K562 (cell line): ENCODE measurements around the gene DPP9. TPM values are rescaled to one million over a fixed set of nuclear protein-coding genes. Genes with fewer than 3 reads are reported as not detected.
A peak's percentile ranks its signal among the peaks of the same experiment; 100 is the strongest.

Experiments used
- C11orf30 ChIP-seq: fragments of 450-650 bp; IDR thresholded peaks from 2 replicates; pipeline ENCODE4 v1.6.1; 2016; ENCODE audit warnings: low read depth, mild to moderate bottlenecking
- CHD1 ChIP-seq: fragments of 200-600 bp; sonication (generic); IDR thresholded peaks from one replicate; pipeline ENCODE4 v1.6.1; 2012; ENCODE audit warnings: mild to moderate bottlenecking, moderate library complexity, low read length, inconsistent platforms
- FUS ChIP-seq: fragments of 200-400 bp; formaldehyde crosslinking; optimal IDR thresholded peaks from 2 replicates; pipeline ENCODE3; 2017; ENCODE audit warnings: low read depth, low read length
- HDAC2 ChIP-seq: fragments of 450-650 bp; IDR thresholded peaks from 2 replicates; pipeline ENCODE4 v1.6.1; 2016; ENCODE audit warnings: mild to moderate bottlenecking
- HMG20B ChIP-seq: fragments of 250-450 bp; sonication (Bioruptor Pico); IDR thresholded peaks from 2 replicates; pipeline ENCODE4 v1.5.0; 2021; ENCODE audit warnings: mild to moderate bottlenecking
- HMGN3 ChIP-seq: IDR thresholded peaks from 2 replicates; pipeline ENCODE4 v1.6.1; 2011; ENCODE audit warnings: borderline replicate concordance, low read depth, mild to moderate bottlenecking, mixed read lengths, low read length; ENCODE audit not compliant: insufficient read length; ENCODE audit errors: extremely low read depth
- KDM2B ChIP-seq: fragments of 250-450 bp; sonication (Bioruptor Pico); IDR thresholded peaks from 2 replicates; pipeline ENCODE4 v1.8.0; 2021; ENCODE audit warnings: mild to moderate bottlenecking, moderate library complexity
- MBD2 ChIP-seq: sonication (generic); IDR thresholded peaks from 2 replicates; pipeline ENCODE4 v1.6.1; 2016; ENCODE audit warnings: low read depth, borderline replicate concordance
- MECOM ChIP-seq: fragments of 250-450 bp; sonication (Bioruptor Pico); IDR thresholded peaks from 2 replicates; pipeline ENCODE4 v1.8.0; 2022; ENCODE audit warnings: inconsistent platforms
- NR2F6 ChIP-seq: fragments of 450-650 bp; formaldehyde crosslinking; IDR thresholded peaks from 2 replicates; pipeline ENCODE4 v1.4.0; 2020; ENCODE audit warnings: mild to moderate bottlenecking
- PKNOX1 ChIP-seq: fragments of 450-650 bp; IDR thresholded peaks from 2 replicates; pipeline ENCODE4 v1.6.1; 2016
- SIN3A ChIP-seq, 2 experiments: fragments of 150-350 bp in 1 of 2; IDR thresholded peaks; 2 replicates each; pipeline ENCODE4 v1.6.1; 2011 to 2016; ENCODE audit warnings: borderline replicate concordance in 2 of 2, low read depth in 2 of 2, low read length in 2 of 2, mild to moderate bottlenecking in 2 of 2, moderate library complexity in 2 of 2; ENCODE audit not compliant: control insufficient read depth in 1 of 2
- TAF15 ChIP-seq: fragments of 200-400 bp; formaldehyde crosslinking; IDR thresholded peaks from 2 replicates; pipeline ENCODE4 v1.6.1; 2017; ENCODE audit warnings: mild to moderate bottlenecking, low read depth, low read length, moderate library complexity
- TCF7L2 ChIP-seq: fragments of 150-350 bp; IDR thresholded peaks from 2 replicates; pipeline ENCODE4 v1.6.1; 2016; ENCODE audit warnings: low read depth, mild to moderate bottlenecking, low read length, moderate library complexity
- ZBTB49 ChIP-seq: sonication (generic); formaldehyde crosslinking; IDR thresholded peaks from 2 replicates; pipeline ENCODE4 v1.8.0; 2022; ENCODE audit warnings: missing genetic modification reagents, mild to moderate bottlenecking, borderline replicate concordance
- ZNF146 ChIP-seq: IDR thresholded peaks from one replicate; pipeline ENCODE4 v1.6.1; 2018; ENCODE audit warnings: missing compliant biosample characterization; ENCODE audit not compliant: unreplicated experiment
- ZNF398 ChIP-seq: fragments of 250-450 bp; sonication (Bioruptor Pico); IDR thresholded peaks from 2 replicates; pipeline ENCODE4 v1.8.0; 2021; ENCODE audit warnings: moderate library complexity, mild to moderate bottlenecking, inconsistent platforms
- ZNF449 ChIP-seq: fragments of 250-450 bp; sonication (Bioruptor Pico); IDR thresholded peaks from 2 replicates; pipeline ENCODE4 v1.8.0; 2022; ENCODE audit warnings: moderate library complexity, mild to moderate bottlenecking, inconsistent platforms
- ZNF699 ChIP-seq: fragments of 250-450 bp; sonication (Bioruptor Pico); IDR thresholded peaks from 2 replicates; pipeline ENCODE4 v1.8.0; 2021; ENCODE audit warnings: mild to moderate bottlenecking, moderate library complexity; ENCODE audit not compliant: insufficient replicate concordance
- ZNF707 ChIP-seq: fragments of 250-450 bp; sonication (Bioruptor Pico); conservative IDR thresholded peaks from 2 replicates; pipeline ENCODE4 v1.8.0; 2022; ENCODE audit warnings: inconsistent platforms, mild to moderate bottlenecking, moderate library complexity
- ZNF717 ChIP-seq: fragments of 250-450 bp; sonication (Bioruptor Pico); IDR thresholded peaks from 2 replicates; pipeline ENCODE4 v1.5.0; 2021
- polyA plus RNA-seq, 8 experiments: library from polyadenylated mRNA; depleted of rRNA in 4 of 8; stranded (reverse) in 5 of 8; unstranded in 3 of 8; fragments of >200 nt; fragmentation: Nextera tagmentation in 2 of 8; fragmentation: Illumina TruSeq in 1 of 8; extraction: Ambion mirVana in 2 of 8; extraction: Trizol in 1 of 8; gene quantifications; 2 replicates each; pipeline versions ENCODE4 v1.2.1 to v1.2.3, GENCODE V29; 2011 to 2014; ENCODE audit warnings: inconsistent platforms in 1 of 8, missing spikeins in 1 of 8
- total RNA-seq, 7 experiments: library from RNA; depleted of rRNA in 6 of 7; stranded (reverse); fragments of >200 nt in 6 of 7; fragmentation: Illumina TruSeq in 2 of 7; extraction: Trizol in 2 of 7; gene quantifications; 2 replicates each; pipeline versions ENCODE4 v1.2.1 to v1.2.3, GENCODE V29; 2011 to 2021; ENCODE audit warnings: low replicate concordance in 1 of 7

Gene DPP9
- total and polyA plus RNA-seq, 9 of the 15 experiments (the other 6 are each of a cell fraction or from before 2014, with no cell fraction given): 0.90 to 66.7 (median 24.5) TPM

GRCh38 chr19:4723595-4724514 is at the start of gene DPP9 (continued):
- TF ChIP-seq MBD2 (peak; percentile 98), PKNOX1 (peak; percentile 50), HMG20B (no peak), ZNF398 (CRISPR knock-in tag) (no peak), FUS (peak; percentile 73), ZBTB49 (no peak), ZNF707 (CRISPR knock-in tag) (no peak), NR2F6 (CRISPR knock-in tag) (peak; percentile 19; the same call in 1 of the 2 replicates), SIN3A (IDR thresholded peaks at IDR 0.05; ENCODE audit: borderline replicate concordance in 2 of 2, control insufficient read depth in 1 of 2, low read depth in 2 of 2, low read length in 2 of 2) (peak in 1 of 2 experiments; percentile 97; a peak in 2 of 4 replicates), ZNF699 (no peak), HMGN3 (peak; percentile 91), CHD1 (peak; percentile 53), KDM2B (CRISPR knock-in tag) (0 out of 2 replicates have a peak, but pooled peaks have one; percentile 24), HDAC2 (peak; percentile 17; the same call in 1 of the 2 replicates), C11orf30 (peak; percentile 97), ZNF449 (CRISPR knock-in tag) (no peak), MECOM (CRISPR knock-in tag) (peak; percentile 50; the same call in 1 of the 2 replicates), TAF15 (no peak), TCF7L2 (peak; percentile 99), ZNF146 (no peak), ZNF717 (no peak)
